C4-2B (cell line): ENCODE data around the gene LARP4.

Experiments used
- ZFX ChIP-seq: fragments of 450-650 bp; IDR thresholded peaks from 2 replicates; pipeline ENCODE4 v1.6.1; 2017
- TF ChIP-seq, protein P1 (sequence below): fragments of 450-650 bp; conservative IDR thresholded peaks from 2 replicates; pipeline ENCODE4 v1.5.1; 2017; ENCODE audit warnings: mild to moderate bottlenecking

DNA sequence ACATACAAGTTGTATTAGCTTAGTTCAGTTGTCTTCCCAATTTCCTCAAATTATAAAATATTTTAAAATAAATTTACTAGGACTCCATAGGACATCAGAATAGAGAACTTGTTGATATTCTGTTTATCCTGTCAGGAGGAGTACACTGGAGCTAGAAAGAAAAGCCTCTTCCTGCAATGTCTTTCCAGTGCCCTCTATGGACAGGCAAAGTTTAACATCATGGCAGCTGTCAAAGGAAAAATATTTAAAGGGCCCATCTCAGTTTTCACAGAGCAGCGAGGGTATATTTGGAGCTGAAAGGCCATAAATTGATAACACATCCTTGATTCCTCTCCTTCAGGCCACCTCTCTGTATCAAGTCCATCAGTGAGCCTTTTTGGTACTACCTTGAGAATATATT lies 123.1 kb downstream of the LARP4 start:
- TF ChIP-seq, protein P1, sequence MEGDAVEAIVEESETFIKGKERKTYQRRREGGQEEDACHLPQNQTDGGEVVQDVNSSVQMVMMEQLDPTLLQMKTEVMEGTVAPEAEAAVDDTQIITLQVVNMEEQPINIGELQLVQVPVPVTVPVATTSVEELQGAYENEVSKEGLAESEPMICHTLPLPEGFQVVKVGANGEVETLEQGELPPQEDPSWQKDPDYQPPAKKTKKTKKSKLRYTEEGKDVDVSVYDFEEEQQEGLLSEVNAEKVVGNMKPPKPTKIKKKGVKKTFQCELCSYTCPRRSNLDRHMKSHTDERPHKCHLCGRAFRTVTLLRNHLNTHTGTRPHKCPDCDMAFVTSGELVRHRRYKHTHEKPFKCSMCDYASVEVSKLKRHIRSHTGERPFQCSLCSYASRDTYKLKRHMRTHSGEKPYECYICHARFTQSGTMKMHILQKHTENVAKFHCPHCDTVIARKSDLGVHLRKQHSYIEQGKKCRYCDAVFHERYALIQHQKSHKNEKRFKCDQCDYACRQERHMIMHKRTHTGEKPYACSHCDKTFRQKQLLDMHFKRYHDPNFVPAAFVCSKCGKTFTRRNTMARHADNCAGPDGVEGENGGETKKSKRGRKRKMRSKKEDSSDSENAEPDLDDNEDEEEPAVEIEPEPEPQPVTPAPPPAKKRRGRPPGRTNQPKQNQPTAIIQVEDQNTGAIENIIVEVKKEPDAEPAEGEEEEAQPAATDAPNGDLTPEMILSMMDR: no peak
- TF ChIP-seq ZFX: no peak
